ENCODE measurements around the gene WSB2. TPM values are rescaled to one million over a fixed set of nuclear protein-coding genes. Genes with fewer than 3 reads are reported as not detected.

The WSB2 gene
- total RNA-seq, 3 donors from 2014 or later, result 48.1 to 67.7 (median 52.0) TPM

- H3K9me3 Mint-ChIP-seq, result no peaks in the 10 kb centered on the region
- peaks cover 49% of the 10 kb centered on the region for H3K4me1 Mint-ChIP-seq (ENCODE audit: low read depth)
- H3K27me3 Mint-ChIP-seq (ENCODE audit: low read depth), result no peaks in the 10 kb centered on the region
- H3K4me3 Mint-ChIP-seq, result no peak overlapping the region
- ATAC-seq, result no peak
- no peak for DNase-seq
- peaks cover 12% of the 10 kb centered on the region for H3K36me3 Mint-ChIP-seq (ENCODE audit: insufficient read depth)
These were observed 4.9 kb downstream of the WSB2 start for GRCh38 chr12:118055865-118056773.

GRCh38 chr12:118055144-118055557 is 5.8 kb downstream of the WSB2 start:
- no peaks in the 10 kb centered on the region for H3K9me3 Mint-ChIP-seq
- H3K36me3 Mint-ChIP-seq (ENCODE audit: insufficient read depth), result peaks cover 18% of the 10 kb centered on the region
- no peak overlapping the region for H3K4me3 Mint-ChIP-seq
- peak; percentile 55 for DNase-seq
- ATAC-seq, result peak; percentile 75 to 79
- no peaks in the 10 kb centered on the region for H3K27me3 Mint-ChIP-seq (ENCODE audit: low read depth)
- H3K4me1 Mint-ChIP-seq (ENCODE audit: low read depth), result peaks cover 48% of the 10 kb centered on the region

GRCh38 chr12:118053071-118053985 is 7.7 kb downstream of the WSB2 start:
- no peaks in the 10 kb centered on the region for H3K9me3 Mint-ChIP-seq
- H3K36me3 Mint-ChIP-seq (ENCODE audit: insufficient read depth), result peaks cover 23% of the 10 kb centered on the region
- ATAC-seq (no peak), DNase-seq (no peak)
- peaks cover 35% of the 10 kb centered on the region for H3K4me1 Mint-ChIP-seq (ENCODE audit: low read depth)
- H3K4me3 Mint-ChIP-seq, result no peak overlapping the region
- no peaks in the 10 kb centered on the region for H3K27me3 Mint-ChIP-seq (ENCODE audit: low read depth)

- Mint-ChIP-seq H3K4me3 (no peak overlapping the region), H3K27me3 (ENCODE audit: low read depth) (no peaks in the 10 kb centered on the region), H3K4me1 (ENCODE audit: low read depth) (peaks cover 35% of the 10 kb centered on the region), H3K9me3 (no peaks in the 10 kb centered on the region), H3K36me3 (ENCODE audit: insufficient read depth) (peaks cover 23% of the 10 kb centered on the region)
- DNase-seq, result no peak
- peak; percentile 62 to 68 for ATAC-seq
These were observed 8.5 kb downstream of the WSB2 start for GRCh38 chr12:118052324-118053070.

GRCh38 chr12:118050972-118051910 is 9.7 kb downstream of the WSB2 start:
- peak in 1 of 2 donors; percentile 19 for ATAC-seq
- peaks cover 38% of the 10 kb centered on the region for H3K4me1 Mint-ChIP-seq (ENCODE audit: low read depth)

GRCh38 chr12:118046430-118046829 is 14.5 kb downstream of the WSB2 start:
- DNase-seq (no peak), ATAC-seq (no peak)
- no peaks in the 10 kb centered on the region for H3K9me3 Mint-ChIP-seq
- H3K4me3 Mint-ChIP-seq, result no peak overlapping the region
- H3K27me3 Mint-ChIP-seq (ENCODE audit: low read depth), result no peaks in the 10 kb centered on the region
- peaks cover 43% of the 10 kb centered on the region for H3K36me3 Mint-ChIP-seq (ENCODE audit: insufficient read depth)
- H3K4me1 Mint-ChIP-seq (ENCODE audit: low read depth), result peaks cover 27% of the 10 kb centered on the region

More at GRCh38 chr12:118050972-118051910, 9.7 kb downstream of the WSB2 start:
- no peak overlapping the region for H3K4me3 Mint-ChIP-seq
- no peaks in the 10 kb centered on the region for H3K9me3 Mint-ChIP-seq
- no peak for DNase-seq
- no peaks in the 10 kb centered on the region for H3K27me3 Mint-ChIP-seq (ENCODE audit: low read depth)
- peaks cover 25% of the 10 kb centered on the region for H3K36me3 Mint-ChIP-seq (ENCODE audit: insufficient read depth)

- Mint-ChIP-seq H3K4me3 (peak overlapping the region; percentile 17), H3K27me3 (ENCODE audit: low read depth) (no peaks in the 10 kb centered on the region), H3K9me3 (no peaks in the 10 kb centered on the region), H3K4me1 (ENCODE audit: low read depth) (peaks cover 21% of the 10 kb centered on the region), H3K36me3 (ENCODE audit: insufficient read depth) (peaks cover 39% of the 10 kb centered on the region)
- no peak for DNase-seq
- ATAC-seq, result no peak
These were observed 16.4 kb downstream of the WSB2 start for GRCh38 chr12:118044577-118044976.

GRCh38 chr12:118044075-118044474 is 16.9 kb downstream of the WSB2 start:
- peaks cover 38% of the 10 kb centered on the region for H3K36me3 Mint-ChIP-seq (ENCODE audit: insufficient read depth)
- ATAC-seq (peak; percentile 41 to 45), DNase-seq (no peak)
- peak overlapping the region; percentile 17 for H3K4me3 Mint-ChIP-seq
- H3K27me3 Mint-ChIP-seq (ENCODE audit: low read depth), result no peaks in the 10 kb centered on the region
- H3K9me3 Mint-ChIP-seq, result no peaks in the 10 kb centered on the region
- peaks cover 21% of the 10 kb centered on the region for H3K4me1 Mint-ChIP-seq (ENCODE audit: low read depth)

- H3K4me3 Mint-ChIP-seq, result no peak overlapping the region
- DNase-seq (no peak), ATAC-seq (no peak)
- H3K27me3 Mint-ChIP-seq (ENCODE audit: low read depth), result no peaks in the 10 kb centered on the region
- peaks cover 42% of the 10 kb centered on the region for H3K36me3 Mint-ChIP-seq (ENCODE audit: insufficient read depth)
- H3K4me1 Mint-ChIP-seq (ENCODE audit: low read depth), result peaks cover 22% of the 10 kb centered on the region
- no peaks in the 10 kb centered on the region for H3K9me3 Mint-ChIP-seq
These were observed 18.9 kb downstream of the WSB2 start for GRCh38 chr12:118042091-118042490.

GRCh38 chr12:118038137-118038536 is 22.8 kb downstream of the WSB2 start:
- Mint-ChIP-seq H3K4me1 (ENCODE audit: low read depth) (peaks cover 36% of the 10 kb centered on the region), H3K36me3 (ENCODE audit: insufficient read depth) (peaks cover 63% of the 10 kb centered on the region), H3K27me3 (ENCODE audit: low read depth) (no peaks in the 10 kb centered on the region), H3K4me3 (no peak overlapping the region), H3K9me3 (no peaks in the 10 kb centered on the region)
- DNase-seq (no peak), ATAC-seq (no peak)

GRCh38 chr12:118036672-118037411 is 24.1 kb downstream of the WSB2 start:
- DNase-seq (no peak), ATAC-seq (no peak)
- H3K27me3 Mint-ChIP-seq (ENCODE audit: low read depth), result no peaks in the 10 kb centered on the region
- no peaks in the 10 kb centered on the region for H3K9me3 Mint-ChIP-seq
- peaks cover 41% of the 10 kb centered on the region for H3K4me1 Mint-ChIP-seq (ENCODE audit: low read depth)
- peaks cover 59% of the 10 kb centered on the region for H3K36me3 Mint-ChIP-seq (ENCODE audit: insufficient read depth)
- no peak overlapping the region for H3K4me3 Mint-ChIP-seq

- H3K9me3 Mint-ChIP-seq, result no peaks in the 10 kb centered on the region
- peaks cover 41% of the 10 kb centered on the region for H3K4me1 Mint-ChIP-seq (ENCODE audit: low read depth)
- peak; percentile 88 to 92 for ATAC-seq
- H3K4me3 Mint-ChIP-seq, result peak overlapping the region; percentile 14
- H3K27me3 Mint-ChIP-seq (ENCODE audit: low read depth), result no peaks in the 10 kb centered on the region
- peaks cover 56% of the 10 kb centered on the region for H3K36me3 Mint-ChIP-seq (ENCODE audit: insufficient read depth)
- DNase-seq, result no peak
These were observed 25.6 kb downstream of the WSB2 start for GRCh38 chr12:118035190-118036041.

Data from activated T-cell treated with anti-CD3 and anti-CD28 coated beads, Interleukin-2, amount 50 U/mL, for 4 hours (primary cell).